ENCODE measurements around the gene LMTK2.

DNA sequence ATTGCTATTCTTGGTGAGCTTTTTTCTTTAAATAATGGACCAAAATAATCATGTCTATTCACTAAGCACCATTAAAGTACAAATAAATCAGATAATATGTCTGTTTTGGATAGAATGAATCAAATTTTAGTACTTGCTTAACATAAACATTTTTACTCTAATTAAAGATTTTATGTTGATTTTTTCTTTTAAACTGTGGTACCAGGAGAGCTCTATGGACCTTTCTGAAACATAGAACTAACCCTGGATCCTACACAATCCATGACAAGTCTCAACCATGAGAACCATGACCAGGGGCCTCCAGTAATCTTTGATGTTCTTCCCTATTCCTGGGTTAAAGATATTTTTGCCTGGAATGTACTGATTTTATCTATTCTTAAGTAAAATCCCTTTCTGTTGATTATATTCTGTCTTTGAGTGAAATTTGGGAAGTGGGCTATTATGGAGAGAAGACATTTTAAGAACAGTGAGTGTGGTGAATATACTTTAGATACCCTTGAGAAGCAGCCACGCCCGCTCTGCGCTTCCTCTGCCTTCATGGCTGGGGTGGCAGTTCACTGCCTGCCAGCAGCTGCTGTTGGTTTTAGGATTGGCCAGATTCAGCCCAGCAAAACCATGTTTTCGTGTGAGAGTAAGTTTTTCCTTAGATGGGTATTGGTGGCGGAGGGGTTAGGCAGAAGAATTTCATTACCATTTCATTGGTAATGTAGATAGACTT, 62.4 kb downstream of the LMTK2 start:
- TF ChIP-seq, protein P1, sequence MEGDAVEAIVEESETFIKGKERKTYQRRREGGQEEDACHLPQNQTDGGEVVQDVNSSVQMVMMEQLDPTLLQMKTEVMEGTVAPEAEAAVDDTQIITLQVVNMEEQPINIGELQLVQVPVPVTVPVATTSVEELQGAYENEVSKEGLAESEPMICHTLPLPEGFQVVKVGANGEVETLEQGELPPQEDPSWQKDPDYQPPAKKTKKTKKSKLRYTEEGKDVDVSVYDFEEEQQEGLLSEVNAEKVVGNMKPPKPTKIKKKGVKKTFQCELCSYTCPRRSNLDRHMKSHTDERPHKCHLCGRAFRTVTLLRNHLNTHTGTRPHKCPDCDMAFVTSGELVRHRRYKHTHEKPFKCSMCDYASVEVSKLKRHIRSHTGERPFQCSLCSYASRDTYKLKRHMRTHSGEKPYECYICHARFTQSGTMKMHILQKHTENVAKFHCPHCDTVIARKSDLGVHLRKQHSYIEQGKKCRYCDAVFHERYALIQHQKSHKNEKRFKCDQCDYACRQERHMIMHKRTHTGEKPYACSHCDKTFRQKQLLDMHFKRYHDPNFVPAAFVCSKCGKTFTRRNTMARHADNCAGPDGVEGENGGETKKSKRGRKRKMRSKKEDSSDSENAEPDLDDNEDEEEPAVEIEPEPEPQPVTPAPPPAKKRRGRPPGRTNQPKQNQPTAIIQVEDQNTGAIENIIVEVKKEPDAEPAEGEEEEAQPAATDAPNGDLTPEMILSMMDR (IDR thresholded peaks at IDR 0.05; ENCODE audit: insufficient read depth, low read length, poor library complexity, severe bottlenecking): no peak
- no peak for TF ChIP-seq EZH2phosphoT487 (conservative IDR thresholded peaks at IDR 0.05; ENCODE audit: low read length)

All from SU-DHL-6 (cell line).